ENCODE measurements around the gene SULF2. TPM values are rescaled to one million over a fixed set of nuclear protein-coding genes. Genes with fewer than 3 reads are reported as not detected.

SULF2 gene
- total RNA-seq, 2 experiments from 2014 or later: 0.17 to 0.34 TPM

GRCh38 chr20:47747669-47748031 lies 37.6 kb downstream of the SULF2 start:
- intact Hi-C loops (cut with micrococcal nuclease): no loop called here
- Mint-ChIP-seq H3K4me1 (ENCODE audit: low read depth) (peaks cover 11% of the 10 kb centered on the region), H3K4me3 (no peak overlapping the region), H3K27me3 (peaks cover 2% of the 10 kb centered on the region), H3K36me3 (no peaks in the 10 kb centered on the region), H3K27ac (no peak overlapping the region), H3K9me3 (no peaks in the 10 kb centered on the region)
- DNase-seq: no peak
- ChIA-PET CTCF (no interaction called here), POLR2A (no interaction called here)

- ChIA-PET CTCF (interaction anchor here (0.6 kb wide), 1 partner anchor 37 kb away, joined by 3 read pairs; no protein-coding TSS in a partner anchor), POLR2A (no interaction called here)
- Mint-ChIP-seq H3K27me3 (peaks cover 2% of the 10 kb centered on the region), H3K27ac (no peak overlapping the region), H3K4me1 (ENCODE audit: low read depth) (peaks cover 11% of the 10 kb centered on the region), H3K36me3 (no peaks in the 10 kb centered on the region), H3K4me3 (no peak overlapping the region), H3K9me3 (no peaks in the 10 kb centered on the region)
- intact Hi-C loops (cut with micrococcal nuclease): no loop called here
- DNase-seq: no peak
These were observed 40.5 kb downstream of the SULF2 start for GRCh38 chr20:47744803-47745202.

- H3K4me1 Mint-ChIP-seq (ENCODE audit: low read depth): peaks cover 8% of the 10 kb centered on the region
- H3K4me3 Mint-ChIP-seq: no peak overlapping the region
- H3K27ac Mint-ChIP-seq: no peak overlapping the region
- H3K27me3 Mint-ChIP-seq: peaks cover 2% of the 10 kb centered on the region
- no peak for DNase-seq
- no peaks in the 10 kb centered on the region for H3K36me3 Mint-ChIP-seq
- POLR2A ChIA-PET: no interaction called here
- CTCF ChIA-PET: no interaction called here
- intact Hi-C loops (cut with micrococcal nuclease): no loop called here
- H3K9me3 Mint-ChIP-seq: no peaks in the 10 kb centered on the region
These were observed 41.6 kb downstream of the SULF2 start for GRCh38 chr20:47743671-47744070.

GRCh38 chr20:47741669-47742608 lies 43.3 kb downstream of the SULF2 start:
- Mint-ChIP-seq H3K4me1 (ENCODE audit: low read depth) (no peaks in the 10 kb centered on the region), H3K36me3 (no peaks in the 10 kb centered on the region), H3K27ac (no peak overlapping the region), H3K9me3 (no peaks in the 10 kb centered on the region), H3K27me3 (peaks cover 2% of the 10 kb centered on the region), H3K4me3 (no peak overlapping the region)
- intact Hi-C loops (cut with micrococcal nuclease): no loop called here
- ChIA-PET CTCF (no interaction called here), POLR2A (no interaction called here)
- no peak for DNase-seq

- POLR2A ChIA-PET: no interaction called here
- CTCF ChIA-PET: no interaction called here
- intact Hi-C loops (cut with micrococcal nuclease): no loop called here
- no peak overlapping the region for H3K4me3 Mint-ChIP-seq
- H3K9me3 Mint-ChIP-seq: no peaks in the 10 kb centered on the region
- H3K27ac Mint-ChIP-seq: no peak overlapping the region
- no peak for DNase-seq
- no peaks in the 10 kb centered on the region for H3K4me1 Mint-ChIP-seq (ENCODE audit: low read depth)
- no peaks in the 10 kb centered on the region for H3K36me3 Mint-ChIP-seq
- peaks cover 2% of the 10 kb centered on the region for H3K27me3 Mint-ChIP-seq
These were observed 44.5 kb downstream of the SULF2 start for GRCh38 chr20:47740862-47741184.

- Mint-ChIP-seq H3K27ac (no peak overlapping the region), H3K4me1 (ENCODE audit: low read depth) (no peaks in the 10 kb centered on the region), H3K36me3 (no peaks in the 10 kb centered on the region), H3K4me3 (no peak overlapping the region), H3K9me3 (no peaks in the 10 kb centered on the region), H3K27me3 (peaks cover 2% of the 10 kb centered on the region)
- ChIA-PET POLR2A (no interaction called here), CTCF (no interaction called here)
- intact Hi-C loops (cut with micrococcal nuclease): no loop called here
- no peak for DNase-seq
These were observed 45.0 kb downstream of the SULF2 start for GRCh38 chr20:47740121-47740861.

- intact Hi-C loops (cut with micrococcal nuclease): no loop called here
- ChIA-PET POLR2A (no interaction called here), CTCF (no interaction called here)
- Mint-ChIP-seq H3K4me3 (no peak overlapping the region), H3K27me3 (no peaks in the 10 kb centered on the region), H3K4me1 (ENCODE audit: low read depth) (no peaks in the 10 kb centered on the region), H3K36me3 (no peaks in the 10 kb centered on the region), H3K27ac (no peak overlapping the region), H3K9me3 (no peaks in the 10 kb centered on the region)
- DNase-seq: no peak
These were observed 47.4 kb downstream of the SULF2 start for GRCh38 chr20:47737923-47738322.

GRCh38 chr20:47736570-47737152 lies 48.6 kb downstream of the SULF2 start:
- H3K9me3 Mint-ChIP-seq: no peaks in the 10 kb centered on the region
- no peak for DNase-seq
- H3K4me3 Mint-ChIP-seq: no peak overlapping the region
- no peak overlapping the region for H3K27ac Mint-ChIP-seq
- ChIA-PET POLR2A (no interaction called here), CTCF (no interaction called here)
- intact Hi-C loops (cut with micrococcal nuclease): no loop called here
- no peaks in the 10 kb centered on the region for H3K4me1 Mint-ChIP-seq (ENCODE audit: low read depth)
- no peaks in the 10 kb centered on the region for H3K27me3 Mint-ChIP-seq
- H3K36me3 Mint-ChIP-seq: no peaks in the 10 kb centered on the region

GRCh38 chr20:47735412-47736400 lies 49.6 kb downstream of the SULF2 start:
- H3K27ac Mint-ChIP-seq: no peak overlapping the region
- DNase-seq: no peak
- ChIA-PET CTCF (no interaction called here), POLR2A (no interaction called here)
- H3K36me3 Mint-ChIP-seq: no peaks in the 10 kb centered on the region
- H3K4me1 Mint-ChIP-seq (ENCODE audit: low read depth): no peaks in the 10 kb centered on the region
- intact Hi-C loops (cut with micrococcal nuclease): no loop called here
- H3K27me3 Mint-ChIP-seq: no peaks in the 10 kb centered on the region
- H3K9me3 Mint-ChIP-seq: no peaks in the 10 kb centered on the region
- no peak overlapping the region for H3K4me3 Mint-ChIP-seq

GRCh38 chr20:47734870-47735269 lies 50.4 kb downstream of the SULF2 start:
- Mint-ChIP-seq H3K4me1 (ENCODE audit: low read depth) (no peaks in the 10 kb centered on the region), H3K4me3 (no peak overlapping the region), H3K36me3 (no peaks in the 10 kb centered on the region), H3K27ac (no peak overlapping the region), H3K9me3 (no peaks in the 10 kb centered on the region), H3K27me3 (no peaks in the 10 kb centered on the region)
- ChIA-PET CTCF (interaction anchor here (0.6 kb wide), 2 partner anchors 10 to 972 kb away, joined by 3 to 4 read pairs; no protein-coding TSS in a partner anchor), POLR2A (no interaction called here)
- DNase-seq: no peak
- intact Hi-C loops (cut with micrococcal nuclease): no loop called here

GRCh38 chr20:47733892-47734291 lies 51.4 kb downstream of the SULF2 start:
- Mint-ChIP-seq H3K27ac (no peak overlapping the region), H3K36me3 (no peaks in the 10 kb centered on the region), H3K4me3 (no peak overlapping the region), H3K4me1 (ENCODE audit: low read depth) (no peaks in the 10 kb centered on the region), H3K27me3 (no peaks in the 10 kb centered on the region), H3K9me3 (no peaks in the 10 kb centered on the region)
- ChIA-PET CTCF (no interaction called here), POLR2A (no interaction called here)
- intact Hi-C loops (cut with micrococcal nuclease): no loop called here
- no peak for DNase-seq

- ChIA-PET POLR2A (no interaction called here), CTCF (no interaction called here)
These were observed 54.5 kb downstream of the SULF2 start for GRCh38 chr20:47730744-47731143.

More at GRCh38 chr20:47730744-47731143, 54.5 kb downstream of the SULF2 start:
- DNase-seq: no peak
- intact Hi-C loops (cut with micrococcal nuclease): no loop called here
- no peak overlapping the region for H3K4me3 Mint-ChIP-seq
- H3K27me3 Mint-ChIP-seq: no peaks in the 10 kb centered on the region
- H3K27ac Mint-ChIP-seq: no peak overlapping the region
- H3K36me3 Mint-ChIP-seq: no peaks in the 10 kb centered on the region
- H3K9me3 Mint-ChIP-seq: no peaks in the 10 kb centered on the region
- peaks cover 17% of the 10 kb centered on the region for H3K4me1 Mint-ChIP-seq (ENCODE audit: low read depth)
